Lung (tissue), 12 donors: ENCODE data around the gene CHD1L. TPM values are rescaled to one million over a fixed set of nuclear protein-coding genes. Genes with fewer than 3 reads are reported as not detected.

Source experiments
- ATAC-seq: fragments of 200-7000 bp; cut with Tn5 transposase; one replicate; pipeline ENCODE4 v1.9.1; 2020; ENCODE audit warnings: moderate number of reproducible peaks; ENCODE audit not compliant: insufficient read depth, low FRiP score
- DNase-seq, 3 donors: peaks; one replicate each; pipeline ENCODE4 v3.0.0-alpha.2; 2013 to 2017
- H3K27ac ChIP-seq, 2 donors: one replicate each; pipeline ENCODE4 v1.5.1; 2013; ENCODE audit warnings: mild to moderate bottlenecking in 2 of 2, moderate library complexity in 2 of 2, control low read depth in 1 of 2, inconsistent platforms in 1 of 2, low read depth in 1 of 2, low read length in 1 of 2
- H3K27me3 ChIP-seq, 3 donors: one replicate each; pipeline ENCODE4 v1.5.1; 2013; ENCODE audit warnings: low read length in 2 of 3; ENCODE audit not compliant: control insufficient read depth in 3 of 3, insufficient read depth in 3 of 3
- H3K36me3 ChIP-seq, 4 donors: one replicate each; pipeline ENCODE4 v1.5.1; 2013; ENCODE audit warnings: low read length in 4 of 4, mild to moderate bottlenecking in 1 of 4, moderate library complexity in 1 of 4; ENCODE audit not compliant: control insufficient read depth in 4 of 4, insufficient read depth in 4 of 4
- H3K4me1 ChIP-seq, 5 donors: one replicate each; pipeline ENCODE4 v1.5.1; 2013; ENCODE audit warnings: low read length in 5 of 5, mild to moderate bottlenecking in 2 of 5, moderate library complexity in 1 of 5; ENCODE audit not compliant: control insufficient read depth in 5 of 5, insufficient read depth in 5 of 5
- H3K4me3 ChIP-seq: one replicate; pipeline ENCODE4 v1.5.1; 2013; ENCODE audit warnings: mild to moderate bottlenecking, control low read depth, moderate library complexity
- H3K9ac ChIP-seq, 2 donors: one replicate each; pipeline ENCODE4 v1.5.1; 2013; ENCODE audit warnings: low read length in 2 of 2, control low read depth in 1 of 2; ENCODE audit not compliant: insufficient read depth in 1 of 2
- H3K9me3 ChIP-seq, 4 donors: one replicate each; pipeline ENCODE4 v1.5.1; 2013; ENCODE audit warnings: low read length in 3 of 4, mild to moderate bottlenecking in 1 of 4, moderate library complexity in 1 of 4; ENCODE audit not compliant: control insufficient read depth in 4 of 4, insufficient read depth in 3 of 4
- CTCF ChIP-seq: IDR thresholded peaks from 2 replicates; pipeline ENCODE4 v1.5.1; 2012; ENCODE audit warnings: mild to moderate bottlenecking; ENCODE audit errors: control extremely low read depth, extremely low read depth
- WGBS, 2 donors: extraction: QIAGEN DNeasy Blood & Tissue Kit; methylation state at CpG; one replicate each; pipeline ENCODE4 v1.1.7; 2013; 5-methylcytosine and 5-hydroxymethylcytosine counted together
- polyA plus RNA-seq, 2 donors: library from polyadenylated mRNA; stranded (reverse); fragments of 200-250 nt; gene quantifications; one replicate each; pipeline ENCODE4 v1.2.1, GENCODE V29; 2013
- total RNA-seq, 2 donors: library from RNA; depleted of rRNA in 1 of 2; stranded (reverse); fragments of >200 nt in 1 of 2; gene quantifications; one replicate each; pipeline ENCODE4 v1.2.1, GENCODE V29; 2014 to 2021
- donor health status: control.
- donor health status: control.
- donor health status: Bipolar disorder and iron deficiency.
- donor health status: healthy.
- donor health status: DM: yes; HTN: yes; CAD: no.

Gene CHD1L
- total and polyA plus RNA-seq, 4 donors = 15.3 to 38.9 (median 22.4) TPM

- Histone ChIP-seq H3K4me1 (peaks cover 0 to 6% (median 0%) of the 10 kb centered on the region in 5 donors), H3K9ac (no peak overlapping the region), H3K36me3 (peaks cover 0 to 4% (median 0%) of the 10 kb centered on the region in 4 donors), H3K4me3 (no peak overlapping the region), H3K27me3 (no peaks in the 10 kb centered on the region), H3K27ac (no peak overlapping the region), H3K9me3 (no peaks in the 10 kb centered on the region)
- no peak for DNase-seq
- no peak for ATAC-seq
- WGBS, 2 donors = 71 to 86% methylated on average over 2 of the region's 2 CpGs
- TF ChIP-seq CTCF = no peak
These were observed 39.9 kb upstream of the CHD1L start for GRCh38 chr1:147202576-147202975.

DNA sequence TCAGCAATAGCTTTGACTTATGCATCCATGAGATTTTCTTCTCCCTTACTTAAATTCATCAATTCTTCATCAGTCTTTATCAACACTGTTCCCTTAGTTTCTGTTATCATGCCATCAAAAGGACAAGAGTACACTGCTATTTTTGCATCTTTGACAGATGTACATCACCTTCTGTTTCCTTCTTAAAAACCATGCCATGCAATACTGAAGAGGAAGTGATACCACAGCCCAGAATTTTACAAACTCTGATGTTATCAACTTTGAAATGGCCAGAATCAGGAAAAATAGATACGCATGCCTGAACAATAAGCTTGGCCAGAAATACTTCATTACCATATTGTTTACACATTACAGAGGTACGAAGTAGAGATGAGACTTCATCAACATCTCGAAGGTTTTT is 38.4 kb upstream of the CHD1L start:
- peaks cover 0 to 5% (median 0%) of the 10 kb centered on the region in 4 donors for H3K36me3 ChIP-seq
- no peak overlapping the region for H3K4me3 ChIP-seq
- no peak overlapping the region for H3K27ac ChIP-seq
- WGBS, 2 donors = 43 to 75% methylated on average over 3 of the region's 3 CpGs
- DNase-seq (no peak), ATAC-seq (no peak)
- H3K9me3 ChIP-seq = no peaks in the 10 kb centered on the region
- no peak for TF ChIP-seq CTCF
- peaks cover 0 to 6% (median 0%) of the 10 kb centered on the region in 5 donors for H3K4me1 ChIP-seq
- no peaks in the 10 kb centered on the region for H3K27me3 ChIP-seq
- no peak overlapping the region for H3K9ac ChIP-seq

- ATAC-seq (no peak), DNase-seq (no peak)
- TF ChIP-seq CTCF = no peak
- H3K9ac ChIP-seq = no peak overlapping the region
- 85 to 86% methylated on average over 1 of the region's 1 CpG for WGBS, 2 donors
- no peaks in the 10 kb centered on the region for H3K27me3 ChIP-seq
- H3K27ac ChIP-seq = no peak overlapping the region
- H3K4me1 ChIP-seq = no peaks in the 10 kb centered on the region
- H3K36me3 ChIP-seq = peaks cover 0 to 8% (median 0%) of the 10 kb centered on the region in 4 donors
- no peaks in the 10 kb centered on the region for H3K9me3 ChIP-seq
- no peak overlapping the region for H3K4me3 ChIP-seq
These were observed 35.3 kb upstream of the CHD1L start for GRCh38 chr1:147207192-147207591.

GRCh38 chr1:147208619-147209018 is 33.9 kb upstream of the CHD1L start:
- Histone ChIP-seq H3K36me3 (peaks cover 0 to 9% (median 0%) of the 10 kb centered on the region in 4 donors), H3K9ac (no peak overlapping the region), H3K27ac (no peak overlapping the region), H3K27me3 (no peaks in the 10 kb centered on the region), H3K4me3 (no peak overlapping the region), H3K9me3 (no peaks in the 10 kb centered on the region), H3K4me1 (no peaks in the 10 kb centered on the region)
- ATAC-seq (no peak), DNase-seq (no peak)
- no peak for TF ChIP-seq CTCF
- WGBS, 2 donors = 94 to 98% methylated on average over 7 of the region's 7 CpGs
